Neuron (in vitro differentiated cells): Measurements from ENCODE around the gene CHD5.
"Not testable (repeated sequence)": the region's sequence is repeated elsewhere in the genome, so short reads cannot be mapped to it uniquely, and the experiment has no call there.

Experiments
- H2AFZ ChIP-seq: one replicate; pipeline ENCODE4 v1.6.1; 2013; ENCODE audit warnings: low read depth, mild to moderate bottlenecking, inconsistent platforms, low read length, moderate library complexity
- H3K27me3 ChIP-seq: one replicate; pipeline ENCODE4 v1.6.1; 2013; ENCODE audit warnings: low read length; ENCODE audit not compliant: insufficient read depth
- H3K36me3 ChIP-seq: one replicate; pipeline ENCODE4 v1.6.1; 2013; ENCODE audit warnings: low read length; ENCODE audit not compliant: insufficient read depth
- H3K4me1 ChIP-seq: one replicate; pipeline ENCODE4 v1.6.1; 2013; ENCODE audit warnings: low read length; ENCODE audit not compliant: insufficient read depth
- H3K4me3 ChIP-seq: 2 replicates; pipeline ENCODE4 v1.5.1; 2013; ENCODE audit warnings: mild to moderate bottlenecking, low read length, moderate library complexity
- H3K9me3 ChIP-seq: one replicate; pipeline ENCODE4 v1.6.1; 2013; ENCODE audit warnings: low read length

The CHD5 gene

DNA sequence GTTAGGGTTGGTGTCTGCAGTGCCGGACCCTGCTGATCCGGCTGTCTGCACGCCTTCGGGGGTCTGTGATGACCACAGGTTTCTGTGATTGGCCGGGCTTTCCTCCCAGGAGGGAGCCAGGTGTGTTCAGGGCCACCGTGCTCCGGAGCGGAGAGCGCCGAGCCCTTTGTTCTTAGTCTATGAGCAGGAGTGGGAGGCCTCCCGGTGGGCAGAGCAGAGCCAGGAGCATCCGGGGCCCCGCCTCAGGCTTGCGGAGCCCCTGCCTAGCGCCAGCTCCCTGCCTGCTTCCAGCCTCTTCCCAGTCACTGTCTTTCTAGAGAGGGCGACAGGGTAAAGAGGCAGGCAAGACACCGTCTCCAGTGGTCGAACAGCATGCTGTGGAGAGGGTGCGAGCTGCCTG lies 102.6 kb downstream of the CHD5 start:
- Histone ChIP-seq H3K36me3 (no peaks in the 10 kb centered on the region), H2AFZ (no peak overlapping the region), H3K9me3 (no peaks in the 10 kb centered on the region), H3K4me1 (peaks cover 16% of the 10 kb centered on the region), H3K27me3 (peaks cover 8% of the 10 kb centered on the region), H3K4me3 (no peak overlapping the region)

GRCh38 chr1:6077061-6077460 lies 103.1 kb downstream of the CHD5 start:
- H3K36me3 ChIP-seq, H3K27me3 ChIP-seq: not testable (repeated sequence)
- H3K4me1 ChIP-seq: peaks cover 11% of the 10 kb centered on the region

GRCh38 chr1:6075748-6076147 lies 104.4 kb downstream of the CHD5 start:
- Histone ChIP-seq H3K36me3 (no peaks in the 10 kb centered on the region), H3K4me1 (peaks cover 9% of the 10 kb centered on the region), H3K27me3 (peaks cover 8% of the 10 kb centered on the region), H3K9me3 (no peaks in the 10 kb centered on the region), H2AFZ (no peak overlapping the region), H3K4me3 (no peak overlapping the region)

More at GRCh38 chr1:6077061-6077460, 103.1 kb downstream of the CHD5 start:
- not testable (repeated sequence) for H3K9me3 ChIP-seq, H2AFZ ChIP-seq, H3K4me3 ChIP-seq

- Histone ChIP-seq H3K9me3 (no peaks in the 10 kb centered on the region), H3K4me3 (no peak overlapping the region), H2AFZ (no peak overlapping the region), H3K4me1 (peaks cover 9% of the 10 kb centered on the region), H3K27me3 (peaks cover 8% of the 10 kb centered on the region), H3K36me3 (no peaks in the 10 kb centered on the region)
Observed at GRCh38 chr1:6074192-6074901, 105.8 kb downstream of the CHD5 start.

GRCh38 chr1:6073480-6074053 lies 106.6 kb downstream of the CHD5 start:
- Histone ChIP-seq H3K9me3 (no peaks in the 10 kb centered on the region), H2AFZ (no peak overlapping the region), H3K36me3 (no peaks in the 10 kb centered on the region), H3K27me3 (peaks cover 11% of the 10 kb centered on the region), H3K4me1 (peaks cover 9% of the 10 kb centered on the region), H3K4me3 (no peak overlapping the region)

- H3K9me3 ChIP-seq: no peaks in the 10 kb centered on the region
- no peak overlapping the region for H2AFZ ChIP-seq
- H3K36me3 ChIP-seq: no peaks in the 10 kb centered on the region
- H3K27me3 ChIP-seq: peaks cover 12% of the 10 kb centered on the region
- H3K4me3 ChIP-seq: no peak overlapping the region
- peaks cover 9% of the 10 kb centered on the region for H3K4me1 ChIP-seq
Observed at GRCh38 chr1:6072774-6073479, 107.2 kb downstream of the CHD5 start.

- Histone ChIP-seq H3K36me3 (no peaks in the 10 kb centered on the region), H3K4me3 (no peak overlapping the region), H3K27me3 (peaks cover 25% of the 10 kb centered on the region), H3K9me3 (no peaks in the 10 kb centered on the region), H3K4me1 (peaks cover 9% of the 10 kb centered on the region), H2AFZ (no peak overlapping the region)
Observed at GRCh38 chr1:6071219-6071618, 108.9 kb downstream of the CHD5 start.

- H3K36me3 ChIP-seq: no peaks in the 10 kb centered on the region
- H3K4me1 ChIP-seq: peaks cover 9% of the 10 kb centered on the region
- H3K4me3 ChIP-seq: no peak overlapping the region
- peaks cover 30% of the 10 kb centered on the region for H3K27me3 ChIP-seq
- no peaks in the 10 kb centered on the region for H3K9me3 ChIP-seq
- no peak overlapping the region for H2AFZ ChIP-seq
Observed at GRCh38 chr1:6070450-6070974, 109.6 kb downstream of the CHD5 start.

GRCh38 chr1:6069573-6069972 lies 110.5 kb downstream of the CHD5 start:
- no peaks in the 10 kb centered on the region for H3K9me3 ChIP-seq
- H3K4me3 ChIP-seq: no peak overlapping the region
- H3K4me1 ChIP-seq: peaks cover 9% of the 10 kb centered on the region
- no peak overlapping the region for H2AFZ ChIP-seq
- H3K36me3 ChIP-seq: no peaks in the 10 kb centered on the region
- peaks cover 33% of the 10 kb centered on the region for H3K27me3 ChIP-seq

DNA sequence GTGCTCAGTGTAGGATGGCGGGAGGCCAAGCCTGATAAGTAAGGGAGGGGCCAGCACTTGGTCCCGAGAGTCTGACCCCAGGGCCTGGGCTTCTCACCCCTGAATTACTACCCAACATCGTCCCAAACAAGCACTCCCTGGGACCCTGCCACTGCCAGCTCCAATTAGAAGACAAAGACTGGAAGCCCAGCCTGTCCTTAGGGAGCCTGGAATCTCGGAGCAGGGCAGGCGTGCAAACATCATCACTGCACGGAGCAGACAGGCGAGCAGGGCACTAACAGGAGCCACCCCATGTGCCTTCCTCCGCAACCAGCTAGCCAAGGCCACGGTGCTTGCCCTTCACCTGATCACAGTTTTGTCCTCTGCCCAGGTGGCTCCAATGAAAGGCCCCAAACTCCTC lies 111.2 kb downstream of the CHD5 start:
- no peak overlapping the region for H2AFZ ChIP-seq

GRCh38 chr1:6068073-6068472 lies 112.0 kb downstream of the CHD5 start:
- Histone ChIP-seq H3K9me3 (no peaks in the 10 kb centered on the region), H3K27me3 (peaks cover 33% of the 10 kb centered on the region), H3K36me3 (no peaks in the 10 kb centered on the region), H2AFZ (no peak overlapping the region), H3K4me3 (no peak overlapping the region), H3K4me1 (peaks cover 2% of the 10 kb centered on the region)

More for the DNA sequence above, 111.2 kb downstream of the CHD5 start:
- Histone ChIP-seq H3K36me3 (no peaks in the 10 kb centered on the region), H3K4me3 (no peak overlapping the region), H3K27me3 (peaks cover 33% of the 10 kb centered on the region), H3K4me1 (peaks cover 5% of the 10 kb centered on the region), H3K9me3 (no peaks in the 10 kb centered on the region)

DNA sequence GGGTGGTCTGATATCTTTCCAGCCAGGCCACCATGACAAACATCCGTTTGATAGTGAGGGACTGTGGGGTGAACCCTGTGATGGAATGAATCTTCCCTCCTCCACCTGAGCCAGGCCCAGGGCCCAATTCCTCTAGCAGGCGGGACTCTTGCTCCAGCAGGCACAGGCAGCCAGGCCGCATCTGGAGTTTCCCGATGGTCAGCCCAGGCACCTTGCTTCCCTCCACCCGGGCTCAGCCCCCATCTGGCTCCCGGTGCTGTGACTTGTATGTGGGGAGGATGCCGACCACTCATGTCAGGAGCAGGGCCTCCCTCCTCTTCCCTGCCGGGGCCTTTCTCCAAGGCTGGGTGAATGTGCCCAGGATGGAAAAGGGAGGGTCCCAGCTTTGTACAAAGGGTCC lies 113.4 kb downstream of the CHD5 start:
- no peak overlapping the region for H2AFZ ChIP-seq
- no peaks in the 10 kb centered on the region for H3K4me1 ChIP-seq
- H3K36me3 ChIP-seq: no peaks in the 10 kb centered on the region
- no peak overlapping the region for H3K4me3 ChIP-seq
- H3K27me3 ChIP-seq: peaks cover 33% of the 10 kb centered on the region
- no peaks in the 10 kb centered on the region for H3K9me3 ChIP-seq

- Histone ChIP-seq H3K27me3 (peaks cover 31% of the 10 kb centered on the region), H3K9me3 (no peaks in the 10 kb centered on the region), H3K4me1 (no peaks in the 10 kb centered on the region), H3K36me3 (no peaks in the 10 kb centered on the region), H3K4me3 (no peak overlapping the region), H2AFZ (no peak overlapping the region)
Observed at GRCh38 chr1:6065093-6065858, 114.8 kb downstream of the CHD5 start.
